HepG2 (cell line): ENCODE data around the gene NPHS1. TPM values are rescaled to one million over a fixed set of nuclear protein-coding genes. Genes with fewer than 3 reads are reported as not detected.
A peak's percentile ranks its signal among the peaks of the same experiment; 100 is the strongest.

Experiments
- ARID4A ChIP-seq: sonication (generic); formaldehyde crosslinking; IDR thresholded peaks from 2 replicates; pipeline ENCODE4 v1.5.0; 2020; ENCODE audit warnings: mild to moderate bottlenecking, missing genetic modification reagents, borderline replicate concordance
- CCAR2 ChIP-seq: fragments of 200-400 bp; formaldehyde crosslinking; optimal IDR thresholded peaks from 2 replicates; pipeline ENCODE3; 2018; ENCODE audit warnings: low read depth, mild to moderate bottlenecking, low read length, moderate library complexity
- DZIP1 ChIP-seq: sonication (generic); formaldehyde crosslinking; IDR thresholded peaks from 2 replicates; pipeline ENCODE4 v1.5.0; 2020; ENCODE audit warnings: mild to moderate bottlenecking, missing genetic modification reagents
- FOXC1 ChIP-seq: sonication (generic); formaldehyde crosslinking; IDR thresholded peaks from 2 replicates; pipeline ENCODE4 v1.8.0; 2022; ENCODE audit warnings: mild to moderate bottlenecking, missing genetic modification reagents, borderline replicate concordance
- GZF1 ChIP-seq: sonication (generic); formaldehyde crosslinking; IDR thresholded peaks from 2 replicates; pipeline ENCODE4 v1.5.1; 2020; ENCODE audit warnings: mild to moderate bottlenecking, missing genetic modification reagents
- HNF4A ChIP-seq: sonication (generic); formaldehyde crosslinking; IDR thresholded peaks from 2 replicates; pipeline ENCODE4 v1.4.0; 2020; ENCODE audit warnings: missing genetic modification reagents
- HOMEZ ChIP-seq: IDR thresholded peaks from 2 replicates; pipeline ENCODE4 v1.6.1; 2016; ENCODE audit warnings: low read depth
- PPARG ChIP-seq: conservative IDR thresholded peaks from 2 replicates; pipeline ENCODE4 v1.6.1; 2016; ENCODE audit warnings: missing biosample characterization, missing genetic modification reagents
- SALL1 ChIP-seq: sonication (generic); formaldehyde crosslinking; IDR thresholded peaks from 2 replicates; pipeline ENCODE4 v1.8.0; 2022; ENCODE audit warnings: mild to moderate bottlenecking, missing genetic modification reagents
- SAP130 ChIP-seq: IDR thresholded peaks from 2 replicates; pipeline ENCODE4 v1.6.1; 2016; ENCODE audit warnings: low read depth
- ZBTB3 ChIP-seq: sonication (generic); formaldehyde crosslinking; IDR thresholded peaks from 2 replicates; pipeline ENCODE4 v1.4.0; 2020; ENCODE audit warnings: low read depth, mild to moderate bottlenecking, moderate library complexity, missing genetic modification reagents, borderline replicate concordance
- ZFP41 ChIP-seq: sonication (generic); formaldehyde crosslinking; IDR thresholded peaks from 2 replicates; pipeline ENCODE4 v1.4.0; 2020; ENCODE audit warnings: mild to moderate bottlenecking, missing genetic modification reagents, borderline replicate concordance
- ZFP91 ChIP-seq: sonication (generic); formaldehyde crosslinking; IDR thresholded peaks from 2 replicates; pipeline ENCODE4 v1.9.0; 2022; ENCODE audit warnings: missing genetic modification reagents, mild to moderate bottlenecking, borderline replicate concordance
- ZNF333 ChIP-seq: sonication (generic); formaldehyde crosslinking; IDR thresholded peaks from 2 replicates; pipeline ENCODE4 v1.4.0; 2020; ENCODE audit warnings: mild to moderate bottlenecking, missing genetic modification reagents, borderline replicate concordance
- ZNF430 ChIP-seq: sonication (generic); formaldehyde crosslinking; IDR thresholded peaks from 2 replicates; pipeline ENCODE4 v1.9.0; 2021; ENCODE audit warnings: mild to moderate bottlenecking, missing genetic modification reagents
- ZNF558 ChIP-seq: sonication (generic); formaldehyde crosslinking; IDR thresholded peaks from 2 replicates; pipeline ENCODE4 v1.9.0; 2022; ENCODE audit warnings: mild to moderate bottlenecking, missing genetic modification reagents, borderline replicate concordance
- ZNF562 ChIP-seq: sonication (generic); formaldehyde crosslinking; IDR thresholded peaks from 2 replicates; pipeline ENCODE4 v1.8.0; 2022; ENCODE audit warnings: missing genetic modification reagents, borderline replicate concordance
- ZNF616 ChIP-seq: sonication (generic); formaldehyde crosslinking; IDR thresholded peaks from 2 replicates; pipeline ENCODE4 v1.5.0; 2020; ENCODE audit warnings: low read depth, mild to moderate bottlenecking, missing genetic modification reagents
- polyA plus RNA-seq, 8 experiments: library from polyadenylated mRNA; depleted of rRNA in 3 of 8; stranded (reverse) in 7 of 8; unstranded in 1 of 8; fragments of >200 nt; fragmentation: Illumina TruSeq in 4 of 8; extraction: Trizol in 4 of 8; gene quantifications; 2 replicates each; pipeline versions ENCODE4 v1.2.1 to v1.2.3, GENCODE V29; 2011 to 2016; ENCODE audit warnings: low read depth in 4 of 8, missing spikeins in 1 of 8, mixed read lengths in 1 of 8; ENCODE audit not compliant: insufficient read depth in 1 of 8
- total RNA-seq, 5 experiments: library from RNA; depleted of rRNA; stranded (reverse); fragments of >200 nt; fragmentation: Illumina TruSeq; extraction: Trizol; gene quantifications; 2 replicates each; pipeline ENCODE4 v1.2.3, GENCODE V29; 2016; ENCODE audit warnings: low read depth in 1 of 5

The NPHS1 gene
- total and polyA plus RNA-seq, 2 of the 13 experiments (the other 11 are each of a cell fraction or from before 2014, with no cell fraction given) = not detected

GRCh38 chr19:35812220-35813042 lies 39.9 kb downstream of the NPHS1 start, which contains the start of gene PRODH2 (continued):
- TF ChIP-seq ZBTB3 (CRISPR knock-in tag) = no peak
- peak; percentile 74; the same call in 1 of the 2 replicates for TF ChIP-seq ZNF558 (CRISPR knock-in tag)
- TF ChIP-seq PPARG (CRISPR knock-in tag) = peak; percentile 93
- peak; percentile 75; the same call in 1 of the 2 replicates for TF ChIP-seq SALL1
- TF ChIP-seq ZNF562 (CRISPR knock-in tag) = no peak
- 0 out of 2 replicates have a peak, but pooled peaks have one; percentile 13 for TF ChIP-seq GZF1 (CRISPR knock-in tag)
- TF ChIP-seq ARID4A (CRISPR knock-in tag) = peak; percentile 75
- no peak for TF ChIP-seq ZFP41 (CRISPR knock-in tag)
- peak; percentile 72; the same call in 1 of the 2 replicates for TF ChIP-seq ZNF616 (CRISPR knock-in tag)
- no peak for TF ChIP-seq ZNF333 (CRISPR knock-in tag)
- TF ChIP-seq HOMEZ = no peak
- peak; percentile 91 for TF ChIP-seq HNF4A (CRISPR knock-in tag)
- TF ChIP-seq ZNF430 (CRISPR knock-in tag) = 0 out of 2 replicates have a peak, but pooled peaks have one; percentile 66
- no peak; the same call in 1 of the 2 replicates for TF ChIP-seq FOXC1 (CRISPR knock-in tag)
- TF ChIP-seq ZFP91 (CRISPR knock-in tag) = peak; percentile 68; the same call in 1 of the 2 replicates
- peak; percentile 82; the same call in 1 of the 2 replicates for TF ChIP-seq DZIP1 (CRISPR knock-in tag)
- TF ChIP-seq CCAR2 = no peak
- TF ChIP-seq SAP130 (CRISPR knock-in tag) = peak; percentile 72; the same call in 1 of the 2 replicates
